Measurements from ENCODE around the gene SAMD14. TPM values are rescaled to one million over a fixed set of nuclear protein-coding genes. Genes with fewer than 3 reads are reported as not detected.

The SAMD14 gene
- total and polyA plus RNA-seq, 2 of the 4 experiments (the other 2 are of a cell fraction): 1.4 to 6.2 TPM

- TF ChIP-seq CEBPB (IDR thresholded peaks at IDR 0.05; ENCODE audit: low read depth, low read length) (no peak), BHLHE40 (IDR thresholded peaks at IDR 0.05; ENCODE audit: low read depth, low read length) (no peak), SMC3 (IDR thresholded peaks at IDR 0.05; ENCODE audit: low read depth, low read length) (no peak), CHD1 (IDR thresholded peaks at IDR 0.05; ENCODE audit: low read depth, low read length) (no peak), RFX5 (IDR thresholded peaks at IDR 0.05; ENCODE audit: low read depth, low read length) (no peak)
These were observed 44.5 kb upstream of the SAMD14 start (continued) for GRCh38 chr17:50174444-50174843.

- Histone ChIP-seq H3K36me3 (ENCODE audit: control insufficient read depth, insufficient read depth, low read length) (peaks cover 11% of the 10 kb centered on the region), H3K9me3 (ENCODE audit: control insufficient read depth, insufficient read depth, low read length) (no peaks in the 10 kb centered on the region), H2BK15ac (ENCODE audit: low read depth, low read length) (peak overlapping the region; percentile 89; the same call in 2 of the 3 replicates), H4K20me1 (ENCODE audit: insufficient read depth, low read length) (no peaks in the 10 kb centered on the region; the same call in 1 of the 2 replicates), H3K4me3 (ENCODE audit: insufficient read depth, low read depth, low read length) (no peak overlapping the region), H3K9me1 (ENCODE audit: insufficient read depth, low read length) (peaks cover 23% of the 10 kb centered on the region), H2BK120ac (ENCODE audit: low read depth, low read length) (peak overlapping the region; percentile 94), H3K27ac (ENCODE audit: insufficient read depth, low read length) (peak overlapping the region; percentile 93), H2AK5ac (ENCODE audit: low read depth, low read length) (peak overlapping the region; percentile 99), H3K14ac (replicated peaks; ENCODE audit: low read depth, low read length) (peak overlapping the region; percentile 89), H3K4me1 (ENCODE audit: control insufficient read depth, insufficient read depth, low read length) (peaks cover 31% of the 10 kb centered on the region), H2BK5ac (ENCODE audit: low read depth, low read length, poor library complexity, severe bottlenecking) (peak overlapping the region; percentile 92), H2AK9ac (replicated peaks; ENCODE audit: low read depth, low read length, poor library complexity) (peak overlapping the region; percentile 90), H3K4ac (ENCODE audit: low read depth, low read length) (peak overlapping the region; percentile 94), H3K4me2 (ENCODE audit: low read depth, low read length) (peak overlapping the region; percentile 8), H2AFZ (replicated peaks; ENCODE audit: low read length, poor library complexity) (peak overlapping the region; percentile 87), H2BK20ac (ENCODE audit: low read depth, low read length) (peak overlapping the region; percentile 96), H4K91ac (ENCODE audit: insufficient read depth, low read depth, low read length) (peak overlapping the region; percentile 93), H3K18ac (ENCODE audit: low read depth, low read length) (peak overlapping the region; percentile 71), H3K79me1 (ENCODE audit: low read depth in 1 of 2, low read length in 2 of 2) (peaks cover 17 to 38% of the 10 kb centered on the region in 2 experiments; a peak in 3 of 4 replicates), H3K9ac (ENCODE audit: low read depth, low read length) (peak overlapping the region; percentile 63), H4K5ac (ENCODE audit: low read depth, low read length) (peak overlapping the region; percentile 43), H3K23ac (ENCODE audit: low read depth, low read length) (peak overlapping the region; percentile 90), H3K27me3 (ENCODE audit: control insufficient read depth, insufficient read depth, low read length) (no peaks in the 10 kb centered on the region), H4K8ac (ENCODE audit: low read depth in 2 of 2, low read length in 2 of 2) (peak overlapping the region; percentile 63 to 90), H3K56ac (ENCODE audit: extremely low read depth, insufficient read depth, low read length) (peak overlapping the region; percentile 80)
- POLR2A ChIA-PET (ENCODE audit: unreplicated experiment): interaction anchor here (1.0 to 1.6 kb wide), 5 partner anchors 27 to 94 kb away, joined by 4 to 6 read pairs (median 4); no protein-coding TSS in a partner anchor
- DNase-seq (peak; percentile 95), ATAC-seq (ENCODE audit: low read depth) (peak; percentile 63)
- TF ChIP-seq FOS (IDR thresholded peaks at IDR 0.05; ENCODE audit: low read depth, low read length) (peak; percentile 53; the same call in 1 of the 2 replicates), SMC3 (IDR thresholded peaks at IDR 0.05; ENCODE audit: low read depth, low read length) (no peak; the same call in 1 of the 2 replicates), MAZ (IDR thresholded peaks at IDR 0.05; ENCODE audit: borderline replicate concordance, low read depth, low read length) (no peak; the same call in none of the 2 replicates), MXI1 (IDR thresholded peaks at IDR 0.05; ENCODE audit: borderline replicate concordance, low read depth, low read length) (peak; percentile 80), POLR2A (IDR thresholded peaks at IDR 0.05; ENCODE audit: low read depth, low read length) (peak; percentile 68), RAD21 (IDR thresholded peaks at IDR 0.05; ENCODE audit: low read length) (0 out of 2 replicates have a peak, but pooled peaks have one; percentile 5)
- TF ChIP-seq, protein P1, sequence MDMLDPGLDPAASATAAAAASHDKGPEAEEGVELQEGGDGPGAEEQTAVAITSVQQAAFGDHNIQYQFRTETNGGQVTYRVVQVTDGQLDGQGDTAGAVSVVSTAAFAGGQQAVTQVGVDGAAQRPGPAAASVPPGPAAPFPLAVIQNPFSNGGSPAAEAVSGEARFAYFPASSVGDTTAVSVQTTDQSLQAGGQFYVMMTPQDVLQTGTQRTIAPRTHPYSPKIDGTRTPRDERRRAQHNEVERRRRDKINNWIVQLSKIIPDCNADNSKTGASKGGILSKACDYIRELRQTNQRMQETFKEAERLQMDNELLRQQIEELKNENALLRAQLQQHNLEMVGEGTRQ (IDR thresholded peaks at IDR 0.05; ENCODE audit: low read depth, low read length): peak; percentile 49; the same call in 1 of the 2 replicates
- no TSS peak for BruUV-seq (replicated peaks)
- in situ Hi-C loops (cut with MboI; ENCODE audit: low sequenced_read_pairs): loop anchor here (10.0 kb wide), 1 partner anchor 111 kb away; no protein-coding TSS in a partner anchor
- WGBS, 2 experiments (ENCODE audit: extremely low coverage in 2 of 2, insufficient read length in 1 of 2): 0% methylated on average over 3 of the region's 10 CpGs; no CpG with 5 or more reads in 1 of the 2 experiments
- dilution Hi-C loops (cut with HindIII; ENCODE audit: low sequenced_read_pairs, unreplicated experiment): no loop called here
- intact Hi-C loops (cut with micrococcal nuclease): loop anchor here (1.0 to 2.0 kb wide), 2 partner anchors 100 to 117 kb away; no protein-coding TSS in a partner anchor
- CTCF ChIA-PET: interaction anchor here (0.8 to 1.8 kb wide), 4 partner anchors 12 to 100 kb away, joined by 3 to 6 read pairs (median 6); partner anchors contain the start of gene TMEM92
These were observed 43.5 kb upstream of the SAMD14 start for GRCh38 chr17:50173335-50173941.
